ENCODE data around the gene OR5L2.

OR5L2 gene

DNA sequence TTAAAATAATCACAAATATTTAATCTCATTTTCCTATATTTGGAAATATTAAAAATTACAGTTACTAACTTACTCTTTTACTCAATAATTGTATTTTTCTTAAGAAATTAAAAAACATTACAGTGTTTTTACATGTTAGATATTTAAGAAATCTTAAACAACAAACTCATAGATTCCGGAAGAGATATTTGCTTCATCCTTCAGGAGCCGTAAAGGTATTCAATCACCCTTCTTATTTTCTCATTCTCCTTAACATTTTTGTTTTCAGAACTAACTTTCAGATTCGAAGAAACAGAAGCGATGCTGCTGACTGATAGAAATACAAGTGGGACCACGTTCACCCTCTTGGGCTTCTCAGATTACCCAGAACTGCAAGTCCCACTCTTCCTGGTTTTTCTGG, 7.7 kb upstream of the OR5L2 start, which contains the start of gene OR5D18:
Gene OR5D18, plus strand, starts transcription at position 301 of the 400 bp plus-strand sequence. Its CDS starts 0 bp downstream, at position 301.
- H3K9me2 ChIP-seq (replicated peaks; ENCODE audit: low read depth, low read length), result no peaks in the 10 kb centered on the region
- no peaks in the 10 kb centered on the region for H3K79me2 ChIP-seq (ENCODE audit: insufficient read depth, low read length)
- no peaks in the 10 kb centered on the region for H3K4me1 ChIP-seq (ENCODE audit: insufficient read depth, low read length, poor library complexity, severe bottlenecking)
- no peaks in the 10 kb centered on the region for H3K27me3 ChIP-seq (ENCODE audit: insufficient read depth, low read length, poor library complexity, severe bottlenecking)
- no peak within 1 kb of the TSS for H2AFZ ChIP-seq (ENCODE audit: low read length)
- H4K20me1 ChIP-seq (ENCODE audit: insufficient read depth, low read length, poor library complexity, severe bottlenecking), result no peaks in the 10 kb centered on the region
- H3K36me3 ChIP-seq (ENCODE audit: insufficient read depth, low read length), result no peaks in the 10 kb centered on the region
- no peak within 1 kb of the TSS for H3K4me3 ChIP-seq (ENCODE audit: low read length, poor library complexity, severe bottlenecking)
- H3K9me3 ChIP-seq (ENCODE audit: insufficient read depth, low read depth, low read length), result no peaks in the 10 kb centered on the region
- H3K4me2 ChIP-seq (ENCODE audit: low read depth, low read length, poor library complexity, severe bottlenecking), result no peak within 1 kb of the TSS
- H3K9ac ChIP-seq (ENCODE audit: low read depth, low read length, poor library complexity, severe bottlenecking), result no peak within 1 kb of the TSS
- TF ChIP-seq, protein P1, sequence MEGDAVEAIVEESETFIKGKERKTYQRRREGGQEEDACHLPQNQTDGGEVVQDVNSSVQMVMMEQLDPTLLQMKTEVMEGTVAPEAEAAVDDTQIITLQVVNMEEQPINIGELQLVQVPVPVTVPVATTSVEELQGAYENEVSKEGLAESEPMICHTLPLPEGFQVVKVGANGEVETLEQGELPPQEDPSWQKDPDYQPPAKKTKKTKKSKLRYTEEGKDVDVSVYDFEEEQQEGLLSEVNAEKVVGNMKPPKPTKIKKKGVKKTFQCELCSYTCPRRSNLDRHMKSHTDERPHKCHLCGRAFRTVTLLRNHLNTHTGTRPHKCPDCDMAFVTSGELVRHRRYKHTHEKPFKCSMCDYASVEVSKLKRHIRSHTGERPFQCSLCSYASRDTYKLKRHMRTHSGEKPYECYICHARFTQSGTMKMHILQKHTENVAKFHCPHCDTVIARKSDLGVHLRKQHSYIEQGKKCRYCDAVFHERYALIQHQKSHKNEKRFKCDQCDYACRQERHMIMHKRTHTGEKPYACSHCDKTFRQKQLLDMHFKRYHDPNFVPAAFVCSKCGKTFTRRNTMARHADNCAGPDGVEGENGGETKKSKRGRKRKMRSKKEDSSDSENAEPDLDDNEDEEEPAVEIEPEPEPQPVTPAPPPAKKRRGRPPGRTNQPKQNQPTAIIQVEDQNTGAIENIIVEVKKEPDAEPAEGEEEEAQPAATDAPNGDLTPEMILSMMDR (conservative IDR thresholded peaks at IDR 0.05; ENCODE audit: low read length), result no peak
- no peak for TF ChIP-seq EZH2phosphoT487 (IDR thresholded peaks at IDR 0.05; ENCODE audit: borderline replicate concordance)
- H3F3A ChIP-seq (ENCODE audit: low read depth), result no peaks in the 10 kb centered on the region

DNA sequence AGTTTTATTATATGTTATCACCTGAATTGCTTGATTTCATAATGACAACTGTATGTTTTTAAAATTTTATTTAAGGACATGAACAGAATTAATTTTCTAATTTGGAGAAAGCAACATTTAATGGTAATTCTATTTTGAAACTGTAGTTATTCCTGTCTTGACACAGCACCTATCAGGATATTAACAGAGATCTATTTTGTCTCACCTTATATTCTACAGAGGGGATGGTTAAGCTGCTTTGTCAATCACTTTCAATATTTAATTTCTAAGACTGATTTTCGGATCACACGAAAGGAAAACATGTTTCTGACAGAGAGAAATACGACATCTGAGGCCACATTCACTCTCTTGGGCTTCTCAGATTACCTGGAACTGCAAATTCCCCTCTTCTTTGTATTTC, 11.4 kb downstream of the OR5L2 start, which contains the start of gene OR5D16:
Gene OR5D16, plus strand, starts transcription at position 301 of the 400 bp plus-strand sequence. Its CDS starts 0 bp downstream, at position 301.
- no peaks in the 10 kb centered on the region for H4K20me1 ChIP-seq (ENCODE audit: insufficient read depth, low read length, poor library complexity, severe bottlenecking)
- H3K4me2 ChIP-seq (ENCODE audit: low read depth, low read length, poor library complexity, severe bottlenecking), result no peak within 1 kb of the TSS
- no peak within 1 kb of the TSS for H3K4me3 ChIP-seq (ENCODE audit: low read length, poor library complexity, severe bottlenecking)
- no peak within 1 kb of the TSS for H3K9ac ChIP-seq (ENCODE audit: low read depth, low read length, poor library complexity, severe bottlenecking)
- H2AFZ ChIP-seq (ENCODE audit: low read length), result no peak within 1 kb of the TSS
- no peaks in the 10 kb centered on the region for H3K4me1 ChIP-seq (ENCODE audit: insufficient read depth, low read length, poor library complexity, severe bottlenecking)
- no peaks in the 10 kb centered on the region for H3F3A ChIP-seq (ENCODE audit: low read depth)
- H3K36me3 ChIP-seq (ENCODE audit: insufficient read depth, low read length), result no peaks in the 10 kb centered on the region
- H3K9me2 ChIP-seq (replicated peaks; ENCODE audit: low read depth, low read length), result no peaks in the 10 kb centered on the region
- TF ChIP-seq, protein P1 (conservative IDR thresholded peaks at IDR 0.05; ENCODE audit: low read length), result no peak
- TF ChIP-seq EZH2phosphoT487 (IDR thresholded peaks at IDR 0.05; ENCODE audit: borderline replicate concordance), result no peak
- H3K9me3 ChIP-seq (ENCODE audit: insufficient read depth, low read depth, low read length), result no peaks in the 10 kb centered on the region
- H3K79me2 ChIP-seq (ENCODE audit: insufficient read depth, low read length), result no peaks in the 10 kb centered on the region
- no peaks in the 10 kb centered on the region for H3K27me3 ChIP-seq (ENCODE audit: insufficient read depth, low read length, poor library complexity, severe bottlenecking)

DNA sequence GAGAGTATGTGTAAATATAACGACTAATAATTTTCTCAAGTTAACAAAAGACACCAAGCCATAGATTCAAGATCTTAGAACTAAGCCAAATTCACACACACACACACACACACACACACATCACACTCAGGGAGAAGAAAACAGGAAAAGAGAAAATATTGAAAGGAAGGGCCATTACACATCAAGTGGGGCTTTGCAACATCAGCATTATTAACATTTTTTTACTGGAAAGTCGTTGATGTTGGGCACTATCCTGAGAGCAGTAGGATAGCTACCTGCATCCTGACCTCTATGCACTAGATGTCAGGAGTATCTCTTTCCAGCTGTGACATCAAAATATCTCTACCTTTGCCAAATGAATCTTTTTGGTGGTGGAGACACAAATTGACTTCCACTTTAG, 20.4 kb downstream of the OR5L2 start:
- H3K9me2 ChIP-seq (replicated peaks; ENCODE audit: low read depth, low read length), result no peaks in the 10 kb centered on the region
- no peak overlapping the region for H3K4me3 ChIP-seq (ENCODE audit: low read length, poor library complexity, severe bottlenecking)
- TF ChIP-seq EZH2phosphoT487 (IDR thresholded peaks at IDR 0.05; ENCODE audit: borderline replicate concordance), result no peak
- TF ChIP-seq, protein P1 (conservative IDR thresholded peaks at IDR 0.05; ENCODE audit: low read length), result no peak
- H4K20me1 ChIP-seq (ENCODE audit: insufficient read depth, low read length, poor library complexity, severe bottlenecking), result no peaks in the 10 kb centered on the region
- H2AFZ ChIP-seq (ENCODE audit: low read length), result no peak overlapping the region
- no peak overlapping the region for H3K9ac ChIP-seq (ENCODE audit: low read depth, low read length, poor library complexity, severe bottlenecking)
- H3K4me1 ChIP-seq (ENCODE audit: insufficient read depth, low read length, poor library complexity, severe bottlenecking), result no peaks in the 10 kb centered on the region
- no peaks in the 10 kb centered on the region for H3K27me3 ChIP-seq (ENCODE audit: insufficient read depth, low read length, poor library complexity, severe bottlenecking)
- H3K4me2 ChIP-seq (ENCODE audit: low read depth, low read length, poor library complexity, severe bottlenecking), result no peak overlapping the region
- no peaks in the 10 kb centered on the region for H3F3A ChIP-seq (ENCODE audit: low read depth)
- H3K36me3 ChIP-seq (ENCODE audit: insufficient read depth, low read length), result no peaks in the 10 kb centered on the region
- no peaks in the 10 kb centered on the region for H3K79me2 ChIP-seq (ENCODE audit: insufficient read depth, low read length)
- no peaks in the 10 kb centered on the region for H3K9me3 ChIP-seq (ENCODE audit: insufficient read depth, low read depth, low read length)

Data from Loucy (cell line).